ENCODE data around the gene PRAMEF1. TPM values are rescaled to one million over a fixed set of nuclear protein-coding genes. Genes with fewer than 3 reads are reported as not detected.

The PRAMEF1 gene
- total RNA-seq, 1 experiment from 2014 or later: not detected

DNA sequence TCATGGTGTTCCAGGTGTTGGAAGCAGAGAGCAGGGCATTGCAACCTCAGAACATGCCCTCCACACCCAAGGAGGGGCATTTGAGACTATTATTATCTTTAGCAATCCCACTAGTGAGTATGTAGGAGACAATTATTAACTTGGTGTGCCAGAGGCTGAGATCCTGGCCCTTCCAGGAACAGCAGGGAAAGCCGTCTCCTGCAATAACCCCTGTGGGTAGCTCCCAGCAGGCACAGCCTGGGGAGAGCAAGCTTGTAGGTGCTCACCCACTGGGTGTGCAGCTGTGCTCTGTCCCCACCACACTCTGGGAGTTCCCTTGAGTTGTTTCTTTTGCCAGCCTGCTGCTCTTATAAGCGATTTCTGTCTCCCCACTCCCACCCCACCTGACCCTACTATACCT, 34.9 kb upstream of the PRAMEF1 start:
- H3K9ac ChIP-seq (ENCODE audit: low read length): no peak overlapping the region

DNA sequence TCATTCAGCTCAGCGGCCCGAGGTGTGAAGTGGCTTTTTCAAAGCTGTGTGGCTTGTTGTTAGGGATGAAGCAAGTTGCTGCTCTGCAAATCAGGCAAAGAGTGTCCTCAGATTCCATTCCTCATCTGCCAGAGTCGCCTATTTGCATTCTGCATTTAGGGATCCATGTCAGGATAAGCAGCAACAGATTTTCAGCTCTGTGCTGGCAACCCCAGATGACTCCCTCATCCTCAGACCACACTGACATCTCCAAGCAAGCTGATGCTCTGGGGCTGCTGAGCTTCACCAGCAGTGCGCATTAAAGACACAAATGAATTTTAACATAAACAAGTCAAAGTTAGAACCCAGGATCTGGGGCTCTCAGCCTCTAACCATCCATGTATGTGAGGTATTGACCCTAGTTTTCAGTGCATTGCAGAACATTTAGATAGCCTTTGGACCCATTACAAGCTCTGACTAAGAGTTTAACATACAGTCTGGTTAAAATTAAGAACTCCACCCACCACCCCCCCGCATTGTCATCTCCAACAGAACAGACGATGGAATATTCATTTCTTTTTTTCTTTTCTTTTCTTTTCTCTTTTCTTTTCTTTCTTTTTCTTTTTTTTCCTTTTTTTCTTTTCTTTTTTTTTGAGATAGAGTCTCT, 34.3 kb upstream of the PRAMEF1 start:
- Histone ChIP-seq H3K9ac (ENCODE audit: low read length) (no peak overlapping the region), H3K4me3 (ENCODE audit: low read length) (no peak overlapping the region), H3K4me1 (ENCODE audit: insufficient read depth, low read length) (no peaks in the 10 kb centered on the region), H3K9me3 (ENCODE audit: low read length) (no peaks in the 10 kb centered on the region), H3F3A (ENCODE audit: low read length, unreplicated experiment) (no peaks in the 10 kb centered on the region), H3K27me3 (ENCODE audit: low read length) (peaks cover 79% of the 10 kb centered on the region), H2AFZ (ENCODE audit: low read length) (no peak overlapping the region), H3K9me2 (replicated peaks; ENCODE audit: low read length) (no peaks in the 10 kb centered on the region), H3K27ac (ENCODE audit: low read length) (no peak overlapping the region), H3K36me3 (ENCODE audit: low read depth, low read length) (no peaks in the 10 kb centered on the region), H4K20me1 (ENCODE audit: low read length) (no peaks in the 10 kb centered on the region), H3K4me2 (ENCODE audit: low read length) (no peak overlapping the region), H3K79me2 (ENCODE audit: low read length) (no peaks in the 10 kb centered on the region)
- CTCF ChIA-PET: no interaction called here
- intact Hi-C loops (cut with micrococcal nuclease): no loop called here
- DNase-seq: no peak
- no peak for ATAC-seq
- POLR2A ChIA-PET (ENCODE audit: unreplicated experiment): no interaction called here
- TF ChIP-seq EZH2phosphoT487 (IDR thresholded peaks at IDR 0.05; ENCODE audit: borderline replicate concordance, low read length) (no peak), EZH2 (IDR thresholded peaks at IDR 0.05; ENCODE audit: low read length, unreplicated experiment) (no peak)
- TF ChIP-seq, protein P1, sequence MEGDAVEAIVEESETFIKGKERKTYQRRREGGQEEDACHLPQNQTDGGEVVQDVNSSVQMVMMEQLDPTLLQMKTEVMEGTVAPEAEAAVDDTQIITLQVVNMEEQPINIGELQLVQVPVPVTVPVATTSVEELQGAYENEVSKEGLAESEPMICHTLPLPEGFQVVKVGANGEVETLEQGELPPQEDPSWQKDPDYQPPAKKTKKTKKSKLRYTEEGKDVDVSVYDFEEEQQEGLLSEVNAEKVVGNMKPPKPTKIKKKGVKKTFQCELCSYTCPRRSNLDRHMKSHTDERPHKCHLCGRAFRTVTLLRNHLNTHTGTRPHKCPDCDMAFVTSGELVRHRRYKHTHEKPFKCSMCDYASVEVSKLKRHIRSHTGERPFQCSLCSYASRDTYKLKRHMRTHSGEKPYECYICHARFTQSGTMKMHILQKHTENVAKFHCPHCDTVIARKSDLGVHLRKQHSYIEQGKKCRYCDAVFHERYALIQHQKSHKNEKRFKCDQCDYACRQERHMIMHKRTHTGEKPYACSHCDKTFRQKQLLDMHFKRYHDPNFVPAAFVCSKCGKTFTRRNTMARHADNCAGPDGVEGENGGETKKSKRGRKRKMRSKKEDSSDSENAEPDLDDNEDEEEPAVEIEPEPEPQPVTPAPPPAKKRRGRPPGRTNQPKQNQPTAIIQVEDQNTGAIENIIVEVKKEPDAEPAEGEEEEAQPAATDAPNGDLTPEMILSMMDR (conservative IDR thresholded peaks at IDR 0.05; ENCODE audit: low read depth, low read length): no peak
- BruUV-seq (replicated peaks): no TSS peak

More for the DNA sequence above, 34.9 kb upstream of the PRAMEF1 start:
- Histone ChIP-seq H4K20me1 (ENCODE audit: low read length) (no peaks in the 10 kb centered on the region), H3K4me3 (ENCODE audit: low read length) (no peak overlapping the region), H2AFZ (ENCODE audit: low read length) (no peak overlapping the region), H3K27me3 (ENCODE audit: low read length) (peaks cover 85% of the 10 kb centered on the region), H3K9me2 (replicated peaks; ENCODE audit: low read length) (no peaks in the 10 kb centered on the region), H3K27ac (ENCODE audit: low read length) (no peak overlapping the region), H3K4me2 (ENCODE audit: low read length) (no peak overlapping the region), H3K9me3 (ENCODE audit: low read length) (no peaks in the 10 kb centered on the region), H3K36me3 (ENCODE audit: low read depth, low read length) (no peaks in the 10 kb centered on the region), H3K4me1 (ENCODE audit: insufficient read depth, low read length) (no peaks in the 10 kb centered on the region), H3F3A (ENCODE audit: low read length, unreplicated experiment) (no peaks in the 10 kb centered on the region), H3K79me2 (ENCODE audit: low read length) (no peaks in the 10 kb centered on the region)
- ATAC-seq (no peak), DNase-seq (no peak)
- intact Hi-C loops (cut with micrococcal nuclease): no loop called here
- ChIA-PET CTCF (no interaction called here), POLR2A (ENCODE audit: unreplicated experiment) (no interaction called here)
- no peak for TF ChIP-seq EZH2phosphoT487 (IDR thresholded peaks at IDR 0.05; ENCODE audit: borderline replicate concordance, low read length)
- no peak for TF ChIP-seq EZH2 (IDR thresholded peaks at IDR 0.05; ENCODE audit: low read length, unreplicated experiment)
- TF ChIP-seq, protein P1 (conservative IDR thresholded peaks at IDR 0.05; ENCODE audit: low read depth, low read length): no peak
- BruUV-seq (replicated peaks): no TSS peak

DNA sequence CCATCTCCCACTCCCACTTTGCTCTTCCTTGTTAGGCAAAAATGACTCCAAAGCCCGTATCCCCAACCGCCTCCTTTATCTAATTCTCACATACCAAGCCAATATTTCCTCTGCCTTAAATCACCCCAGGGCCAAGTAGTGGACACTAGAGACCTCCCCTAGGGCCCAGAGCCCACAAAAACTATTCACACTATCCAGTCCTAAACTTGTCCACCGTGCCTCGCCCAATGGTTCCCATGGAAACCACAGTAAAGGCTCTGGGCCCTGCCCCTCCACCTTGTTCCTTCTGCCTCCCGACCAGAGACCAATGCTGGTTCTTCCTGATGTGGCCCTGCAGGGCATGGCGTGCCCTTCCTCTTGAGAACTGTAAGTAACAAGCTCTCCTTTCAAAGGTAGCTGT, 33.4 kb upstream of the PRAMEF1 start:
- Histone ChIP-seq H3K4me1 (ENCODE audit: insufficient read depth, low read length) (no peaks in the 10 kb centered on the region), H3K79me2 (ENCODE audit: low read length) (no peaks in the 10 kb centered on the region), H3K4me3 (ENCODE audit: low read length) (no peak overlapping the region), H2AFZ (ENCODE audit: low read length) (no peak overlapping the region), H3F3A (ENCODE audit: low read length, unreplicated experiment) (no peaks in the 10 kb centered on the region), H3K4me2 (ENCODE audit: low read length) (no peak overlapping the region), H3K27ac (ENCODE audit: low read length) (no peak overlapping the region), H4K20me1 (ENCODE audit: low read length) (no peaks in the 10 kb centered on the region), H3K9ac (ENCODE audit: low read length) (no peak overlapping the region), H3K9me3 (ENCODE audit: low read length) (no peaks in the 10 kb centered on the region), H3K9me2 (replicated peaks; ENCODE audit: low read length) (no peaks in the 10 kb centered on the region), H3K27me3 (ENCODE audit: low read length) (peaks cover 72% of the 10 kb centered on the region), H3K36me3 (ENCODE audit: low read depth, low read length) (no peaks in the 10 kb centered on the region)
- no TSS peak for BruUV-seq (replicated peaks)
- ChIA-PET CTCF (no interaction called here), POLR2A (ENCODE audit: unreplicated experiment) (no interaction called here)
- TF ChIP-seq EZH2 (IDR thresholded peaks at IDR 0.05; ENCODE audit: low read length, unreplicated experiment) (no peak), EZH2phosphoT487 (IDR thresholded peaks at IDR 0.05; ENCODE audit: borderline replicate concordance, low read length) (no peak)
- TF ChIP-seq, protein P1 (conservative IDR thresholded peaks at IDR 0.05; ENCODE audit: low read depth, low read length): no peak
- ATAC-seq (no peak), DNase-seq (no peak)
- intact Hi-C loops (cut with micrococcal nuclease): no loop called here
